SK-N-SH (cell line): ENCODE data around the gene HLTF. TPM values are rescaled to one million over a fixed set of nuclear protein-coding genes. Genes with fewer than 3 reads are reported as not detected.
"Not testable (repeated sequence)": the region's sequence is repeated elsewhere in the genome, so short reads cannot be mapped to it uniquely, and the experiment has no call there.

Experiments used
- CTCF ChIA-PET: fragments of 300-600, 350-600 bp; formaldehyde crosslinking; extraction: SDS; loops from one replicate; lab custom pipeline; 2021; lab: Yijun Ruan, JAX
- POLR2A ChIA-PET: fragments of 350-600 bp; sonication (Branson Sonifier 250); formaldehyde crosslinking; extraction: SDS; loops from one replicate; lab custom pipeline; 2020; ENCODE audit warnings: antibody characterized with exemption, inconsistent platforms; lab: Yijun Ruan, JAX
- DNase-seq: peaks from one replicate; pipeline ENCODE4 v3.0.0; 2012
- H2AFZ ChIP-seq: fragments of 200-600 bp; sonication (generic); 2 replicates; pipeline ENCODE4 v1.8.1; 2016; ENCODE audit warnings: antibody characterized with exemption, mild to moderate bottlenecking, low read depth
- H3F3A ChIP-seq: fragments of 200-600 bp; sonication (generic); replicated peaks from 2 replicates; pipeline ENCODE3; 2016; ENCODE audit warnings: antibody characterized with exemption, mild to moderate bottlenecking; ENCODE audit not compliant: insufficient read depth
- H3K27ac ChIP-seq, 2 experiments: fragments of 200-500 bp in 1 of 2; fragments of 200-600 bp in 1 of 2; sonication (Bioruptor generic) in 1 of 2; sonication (generic), shearing (Covaris generic) in 1 of 2; 2 replicates each; pipeline versions ENCODE4 v1.5.1 to v1.6.1; 2014 to 2016; ENCODE audit warnings: low read depth in 2 of 2, inconsistent platforms in 1 of 2, low read length in 1 of 2, mild to moderate bottlenecking in 1 of 2, mixed read lengths in 1 of 2
- H3K27me3 ChIP-seq: fragments of 200-600 bp; sonication (generic), shearing (Covaris generic); 2 replicates; pipeline ENCODE4 v1.6.1; 2016; ENCODE audit warnings: mixed run types; ENCODE audit not compliant: insufficient read depth
- H3K36me3 ChIP-seq, 2 experiments: fragments of 200-500 bp in 1 of 2; fragments of 200-600 bp in 1 of 2; sonication (Bioruptor generic) in 1 of 2; sonication (generic) in 1 of 2; replicated peaks in 1 of 2; 2 replicates each; pipeline versions ENCODE3 to v1.5.1; 2014 to 2016; ENCODE audit warnings: low read length in 1 of 2, mild to moderate bottlenecking in 1 of 2; ENCODE audit not compliant: insufficient read depth in 2 of 2, control insufficient read depth in 1 of 2
- H3K4me1 ChIP-seq, 2 experiments: fragments of 200-500 bp in 1 of 2; fragments of 200-600 bp in 1 of 2; sonication (Bioruptor generic) in 1 of 2; sonication (generic), shearing (Covaris generic) in 1 of 2; 2 replicates each; pipeline versions ENCODE4 v1.5.1 to v1.6.1; 2014 to 2016; ENCODE audit warnings: low read depth in 1 of 2, low read length in 1 of 2, mixed run types in 1 of 2; ENCODE audit not compliant: insufficient read depth in 2 of 2, control insufficient read depth in 1 of 2
- H3K4me2 ChIP-seq: fragments of 200-600 bp; sonication (generic), shearing (Covaris generic); 2 replicates; pipeline ENCODE4 v1.6.1; 2017; ENCODE audit warnings: mixed run types
- H3K4me3 ChIP-seq, 2 experiments: fragments of 200-500 bp in 1 of 2; fragments of 200-600 bp in 1 of 2; sonication (Bioruptor generic) in 1 of 2; sonication (generic), shearing (Covaris generic) in 1 of 2; 2 replicates each; pipeline versions ENCODE4 v1.5.1 to v1.8.1; 2014 to 2016; ENCODE audit warnings: low read depth in 2 of 2, inconsistent platforms in 1 of 2, low read length in 1 of 2, mild to moderate bottlenecking in 1 of 2, mixed read lengths in 1 of 2, moderate library complexity in 1 of 2
- H3K79me2 ChIP-seq: fragments of 200-600 bp; sonication (generic); 2 replicates; pipeline ENCODE4 v1.8.1; 2017; ENCODE audit warnings: mild to moderate bottlenecking; ENCODE audit not compliant: insufficient read depth
- H3K9ac ChIP-seq: fragments of 200-600 bp; sonication (generic); 2 replicates; pipeline ENCODE4 v1.6.1; 2017; ENCODE audit warnings: mixed run types
- H3K9me2 ChIP-seq: fragments of 200-600 bp; sonication (generic); 2 replicates; pipeline ENCODE4 v1.6.1; 2017; ENCODE audit warnings: mixed run types
- H3K9me3 ChIP-seq: fragments of 200-600 bp; sonication (generic); 2 replicates; pipeline ENCODE4 v1.6.1; 2017; ENCODE audit warnings: mixed run types, mild to moderate bottlenecking, moderate library complexity
- H4K20me1 ChIP-seq: fragments of 200-600 bp; sonication (generic); 2 replicates; pipeline ENCODE4 v1.6.1; 2017; ENCODE audit warnings: mild to moderate bottlenecking, mixed run types; ENCODE audit not compliant: insufficient read depth
- ELF1 ChIP-seq: IDR thresholded peaks from 2 replicates; pipeline ENCODE4 v1.4.0; 2012
- EP300 ChIP-seq, 2 experiments: IDR thresholded peaks; 2 replicates each; pipeline versions ENCODE4 v1.4.0 to v1.6.1; 2012; ENCODE audit warnings: borderline replicate concordance in 1 of 2, low read depth in 1 of 2, low read length in 1 of 2
- EZH2phosphoT487 ChIP-seq: fragments of 200-600 bp; sonication (generic); IDR thresholded peaks from 2 replicates; pipeline ENCODE4 v1.6.1; 2017; ENCODE audit warnings: low read depth, mixed run types, mild to moderate bottlenecking, antibody characterized with exemption, moderate library complexity, borderline replicate concordance
- GABPA ChIP-seq: IDR thresholded peaks from 2 replicates; pipeline ENCODE4 v1.4.0; 2012; ENCODE audit warnings: low read depth, mild to moderate bottlenecking
- GATA2 ChIP-seq: sonication (generic); formaldehyde crosslinking; IDR thresholded peaks from 2 replicates; pipeline ENCODE4 v1.5.0; 2020; ENCODE audit warnings: mild to moderate bottlenecking, missing genetic modification reagents
- IRF3 ChIP-seq: fragments of 150-350 bp; IDR thresholded peaks from 2 replicates; pipeline ENCODE4 v1.6.1; 2016; ENCODE audit warnings: mild to moderate bottlenecking, low read depth, low read length
- MEF2A ChIP-seq: IDR thresholded peaks from 2 replicates; pipeline ENCODE4 v1.4.0; 2012; ENCODE audit warnings: low read depth, borderline replicate concordance
- MXI1 ChIP-seq: IDR thresholded peaks from 2 replicates; pipeline ENCODE4 v1.6.1; 2012; ENCODE audit warnings: mild to moderate bottlenecking, low read depth, low read length, improper control_type of control experiment
- NRF1 ChIP-seq: IDR thresholded peaks from 2 replicates; pipeline ENCODE4 v1.6.1; 2012; ENCODE audit warnings: low read depth, mild to moderate bottlenecking, low read length
- POLR2AphosphoS5 ChIP-seq: IDR thresholded peaks from 2 replicates; pipeline ENCODE4 v1.6.1; 2012; ENCODE audit warnings: low read depth, low read length
- RAD21 ChIP-seq: IDR thresholded peaks from 2 replicates; pipeline ENCODE4 v1.6.1; 2012; ENCODE audit warnings: mild to moderate bottlenecking, low read length
- RFX5 ChIP-seq: IDR thresholded peaks from 2 replicates; pipeline ENCODE4 v1.6.1; 2012; ENCODE audit warnings: mild to moderate bottlenecking, improper control_type of control experiment, low read length
- RXRA ChIP-seq: IDR thresholded peaks from 2 replicates; pipeline ENCODE4 v1.4.0; 2012; ENCODE audit warnings: low read depth, mild to moderate bottlenecking, borderline replicate concordance
- SIN3A ChIP-seq: IDR thresholded peaks from 2 replicates; pipeline ENCODE4 v1.6.1; 2012; ENCODE audit warnings: low read depth, mild to moderate bottlenecking, low read length, moderate library complexity, borderline replicate concordance
- SMC3 ChIP-seq: IDR thresholded peaks from 2 replicates; pipeline ENCODE4 v1.6.1; 2012; ENCODE audit warnings: low read depth, low read length, improper control_type of control experiment
- TAF1 ChIP-seq: IDR thresholded peaks from 2 replicates; pipeline ENCODE4 v1.6.1; 2012; ENCODE audit warnings: low read depth, mild to moderate bottlenecking, low read length, moderate library complexity, borderline replicate concordance
- YY1 ChIP-seq: IDR thresholded peaks from 2 replicates; pipeline ENCODE4 v1.4.0; 2012; ENCODE audit warnings: low read depth, mild to moderate bottlenecking
- WGBS: methylation state at CpG from one replicate; pipeline ENCODE4 v1.1.6; 2017; ENCODE audit warnings: low lambda C conversion rate; 5-methylcytosine and 5-hydroxymethylcytosine counted together
- polyA plus RNA-seq, 3 experiments: library from polyadenylated mRNA; depleted of rRNA; stranded (reverse); fragments of >200 nt; gene quantifications; 2 replicates each; pipeline ENCODE4 v1.2.3, GENCODE V29; 2012

The HLTF gene
- polyA plus RNA-seq, 1 of the 3 experiments (the other 2 are of a cell fraction) = 10.1 TPM

GRCh38 chr3:149097987-149098386 is 11.7 kb upstream of the HLTF start:
- H3K4me2 ChIP-seq, H3K9ac ChIP-seq, H3K4me3 ChIP-seq, H2AFZ ChIP-seq, H3K9me3 ChIP-seq, H3K27ac ChIP-seq, H3K4me1 ChIP-seq, H3K36me3 ChIP-seq, H3K27me3 ChIP-seq, POLR2A ChIA-PET, H3K79me2 ChIP-seq, H3K9me2 ChIP-seq, DNase-seq, H3F3A ChIP-seq, H4K20me1 ChIP-seq: not testable (repeated sequence)
- CTCF ChIA-PET = interaction anchor here (1.5 kb wide), 1 partner anchor 22 kb away, joined by 4 read pairs; no protein-coding TSS in a partner anchor
- 78% methylated on average over 3 of the region's 19 CpGs for WGBS

- Histone ChIP-seq H3K36me3 (no peaks in the 10 kb centered on the region), H3K4me2 (no peak overlapping the region), H3K27me3 (no peaks in the 10 kb centered on the region), H3K9me2 (no peaks in the 10 kb centered on the region), H4K20me1 (no peaks in the 10 kb centered on the region), H3K27ac (no peak overlapping the region), H3K9ac (no peak overlapping the region), H3K4me1 (peaks cover 0 to 3% of the 10 kb centered on the region in 2 experiments; a peak in 2 of 4 replicates), H3K9me3 (no peaks in the 10 kb centered on the region), H3F3A (no peaks in the 10 kb centered on the region), H3K79me2 (no peaks in the 10 kb centered on the region), H3K4me3 (no peak overlapping the region), H2AFZ (no peak overlapping the region)
- WGBS = 97% methylated on average over 4 of the region's 4 CpGs
- ChIA-PET POLR2A (no interaction called here), CTCF (interaction anchor here (0.9 kb wide), 1 partner anchor 17 kb away, joined by 3 read pairs; no protein-coding TSS in a partner anchor)
- TF ChIP-seq SMC3 = no peak
- TF ChIP-seq YY1 = no peak
- TF ChIP-seq GABPA = no peak
- TF ChIP-seq EP300 (IDR thresholded peaks at IDR 0.05; ENCODE audit: borderline replicate concordance in 1 of 2, low read depth in 1 of 2, low read length in 1 of 2) = no peak
- TF ChIP-seq ELF1 = no peak
- TF ChIP-seq MXI1 = no peak
- TF ChIP-seq GATA2 = no peak
- TF ChIP-seq POLR2AphosphoS5 = no peak
- no peak for TF ChIP-seq RAD21
- TF ChIP-seq RXRA = no peak
- no peak for TF ChIP-seq EZH2phosphoT487
- no peak for TF ChIP-seq RFX5
- TF ChIP-seq IRF3 = no peak
- no peak for TF ChIP-seq NRF1
- no peak for TF ChIP-seq TAF1
- no peak for TF ChIP-seq MEF2A
- no peak for TF ChIP-seq SIN3A
- DNase-seq = no peak
These were observed 9.2 kb upstream of the HLTF start for GRCh38 chr3:149095487-149095886.
